Sigmoid colon (tissue), 7 donors: ENCODE measurements around the gene SULT4A1. TPM values are rescaled to one million over a fixed set of nuclear protein-coding genes. Genes with fewer than 3 reads are reported as not detected.

Experiments
- DNase-seq: peaks from one replicate; pipeline ENCODE4 v3.0.0-alpha.2; 2019
- H3K27ac ChIP-seq, 4 donors: fragments of 200-600 bp; sonication (generic); one replicate each; pipeline ENCODE4 v1.5.1; 2016 to 2019; ENCODE audit warnings: mild to moderate bottlenecking in 1 of 4
- H3K27me3 ChIP-seq, 3 donors: fragments of 200-600 bp; sonication (generic); one replicate each; pipeline ENCODE4 v1.5.1; 2019; ENCODE audit warnings: mild to moderate bottlenecking in 1 of 3
- H3K36me3 ChIP-seq, 4 donors: fragments of 200-600 bp; sonication (generic); one replicate each; pipeline ENCODE4 v1.5.1; 2016 to 2019
- H3K4me1 ChIP-seq, 4 donors: fragments of 200-600 bp; sonication (generic); one replicate each; pipeline ENCODE4 v1.5.1; 2017 to 2019
- H3K4me3 ChIP-seq, 4 donors: fragments of 200-600 bp; sonication (generic); one replicate each; pipeline ENCODE4 v1.5.1; 2017 to 2019; ENCODE audit warnings: mild to moderate bottlenecking in 2 of 4, moderate library complexity in 1 of 4
- H3K9me3 ChIP-seq, 4 donors: fragments of 200-600 bp in 3 of 4; sonication (generic) in 3 of 4; one replicate each; pipeline versions ENCODE4 v1.5.1 to v1.6.1; 2013 to 2019
- EP300 ChIP-seq, 4 donors: sonication (generic); formaldehyde crosslinking; IDR thresholded peaks; one replicate each; pipeline ENCODE4 v1.6.1; 2017; ENCODE audit warnings: antibody characterized with exemption in 4 of 4
- POLR2A ChIP-seq, 2 donors: fragments of 450-650 bp; IDR thresholded peaks; one replicate each; pipeline ENCODE4 v1.6.1; 2016; ENCODE audit warnings: antibody characterized with exemption in 2 of 2, mild to moderate bottlenecking in 2 of 2, moderate library complexity in 2 of 2
- POLR2AphosphoS5 ChIP-seq, 4 donors: sonication (generic); formaldehyde crosslinking; IDR thresholded peaks; one replicate each; pipeline ENCODE4 v1.6.1; 2017; ENCODE audit warnings: antibody characterized with exemption in 4 of 4
- WGBS, 2 donors: extraction: QIAGEN DNeasy Blood & Tissue Kit; methylation state at CpG; one replicate each; pipeline ENCODE4 v1.1.7; 2013; 5-methylcytosine and 5-hydroxymethylcytosine counted together
- intact Hi-C: fragments of 100-400 bp; cut with DNase I; formaldehyde crosslinking; loops from one replicate; pipeline ENCODE4 v1.15.1; 2023
- polyA plus RNA-seq, 3 donors: library from polyadenylated mRNA; stranded (reverse); fragments of 200-250 nt; gene quantifications; one replicate each; pipeline ENCODE4 v1.2.3, GENCODE V29; 2013
- total RNA-seq, 4 donors: library from RNA; depleted of rRNA; stranded (reverse); fragments of >200 nt; gene quantifications; one replicate each; pipeline ENCODE4 v1.1.0, GENCODE V29; 2016
- TF ChIP-seq, protein P1 (sequence below), 4 experiments: fragments of 450-650 bp in 3 of 4; fragments of 200-600 bp in 1 of 4; IDR thresholded peaks; one replicate each; pipeline ENCODE4 v1.5.1; 2016 to 2019; ENCODE audit warnings: antibody characterized with exemption in 4 of 4, mild to moderate bottlenecking in 3 of 4, moderate library complexity in 2 of 4
- donor health status: healthy with polysubstance abuse.
- donor health status: Bipolar disorder and iron deficiency.
- donor health status: healthy.

SULT4A1 gene
- total and polyA plus RNA-seq, 7 donors, result 1.3 to 3.9 (median 2.2) TPM; not detected in 2

DNA sequence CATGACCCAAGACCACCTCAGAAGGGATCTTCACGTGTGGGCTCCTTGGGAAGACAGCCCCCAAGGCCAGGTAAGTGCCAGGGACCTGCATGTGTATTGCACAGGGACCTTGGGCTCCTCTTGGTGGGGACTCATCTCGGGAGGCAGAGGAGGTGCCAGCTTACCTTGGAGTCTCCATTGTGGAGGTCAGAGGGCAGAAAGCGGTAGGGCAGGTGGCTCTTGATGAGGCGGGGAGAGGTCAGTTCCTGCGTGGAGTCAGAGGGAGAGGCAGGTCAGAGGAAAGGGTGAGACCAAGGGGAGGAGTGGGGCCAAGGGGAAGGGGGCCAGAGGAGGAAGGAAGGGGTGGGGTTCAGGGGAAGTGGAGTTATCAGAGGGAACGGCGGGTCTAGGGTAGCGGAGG, 22.5 kb downstream of the SULT4A1 start:
- Histone ChIP-seq H3K4me1 (no peaks in the 10 kb centered on the region), H3K27me3 (peaks cover 0 to 10% (median 0%) of the 10 kb centered on the region in 3 donors), H3K4me3 (no peak overlapping the region), H3K9me3 (no peaks in the 10 kb centered on the region), H3K36me3 (no peaks in the 10 kb centered on the region), H3K27ac (no peak overlapping the region)
- WGBS, 2 donors, result 32 to 47% methylated on average over 8 of the region's 8 CpGs
- no peak for TF ChIP-seq POLR2A (IDR thresholded peaks at IDR 0.05)
- TF ChIP-seq POLR2AphosphoS5 (IDR thresholded peaks at IDR 0.05), result no peak
- TF ChIP-seq EP300 (IDR thresholded peaks at IDR 0.05), result no peak
- TF ChIP-seq, protein P1, sequence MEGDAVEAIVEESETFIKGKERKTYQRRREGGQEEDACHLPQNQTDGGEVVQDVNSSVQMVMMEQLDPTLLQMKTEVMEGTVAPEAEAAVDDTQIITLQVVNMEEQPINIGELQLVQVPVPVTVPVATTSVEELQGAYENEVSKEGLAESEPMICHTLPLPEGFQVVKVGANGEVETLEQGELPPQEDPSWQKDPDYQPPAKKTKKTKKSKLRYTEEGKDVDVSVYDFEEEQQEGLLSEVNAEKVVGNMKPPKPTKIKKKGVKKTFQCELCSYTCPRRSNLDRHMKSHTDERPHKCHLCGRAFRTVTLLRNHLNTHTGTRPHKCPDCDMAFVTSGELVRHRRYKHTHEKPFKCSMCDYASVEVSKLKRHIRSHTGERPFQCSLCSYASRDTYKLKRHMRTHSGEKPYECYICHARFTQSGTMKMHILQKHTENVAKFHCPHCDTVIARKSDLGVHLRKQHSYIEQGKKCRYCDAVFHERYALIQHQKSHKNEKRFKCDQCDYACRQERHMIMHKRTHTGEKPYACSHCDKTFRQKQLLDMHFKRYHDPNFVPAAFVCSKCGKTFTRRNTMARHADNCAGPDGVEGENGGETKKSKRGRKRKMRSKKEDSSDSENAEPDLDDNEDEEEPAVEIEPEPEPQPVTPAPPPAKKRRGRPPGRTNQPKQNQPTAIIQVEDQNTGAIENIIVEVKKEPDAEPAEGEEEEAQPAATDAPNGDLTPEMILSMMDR (IDR thresholded peaks at IDR 0.05), result no peak
- intact Hi-C loops, result no loop called here
- DNase-seq, result no peak

DNA sequence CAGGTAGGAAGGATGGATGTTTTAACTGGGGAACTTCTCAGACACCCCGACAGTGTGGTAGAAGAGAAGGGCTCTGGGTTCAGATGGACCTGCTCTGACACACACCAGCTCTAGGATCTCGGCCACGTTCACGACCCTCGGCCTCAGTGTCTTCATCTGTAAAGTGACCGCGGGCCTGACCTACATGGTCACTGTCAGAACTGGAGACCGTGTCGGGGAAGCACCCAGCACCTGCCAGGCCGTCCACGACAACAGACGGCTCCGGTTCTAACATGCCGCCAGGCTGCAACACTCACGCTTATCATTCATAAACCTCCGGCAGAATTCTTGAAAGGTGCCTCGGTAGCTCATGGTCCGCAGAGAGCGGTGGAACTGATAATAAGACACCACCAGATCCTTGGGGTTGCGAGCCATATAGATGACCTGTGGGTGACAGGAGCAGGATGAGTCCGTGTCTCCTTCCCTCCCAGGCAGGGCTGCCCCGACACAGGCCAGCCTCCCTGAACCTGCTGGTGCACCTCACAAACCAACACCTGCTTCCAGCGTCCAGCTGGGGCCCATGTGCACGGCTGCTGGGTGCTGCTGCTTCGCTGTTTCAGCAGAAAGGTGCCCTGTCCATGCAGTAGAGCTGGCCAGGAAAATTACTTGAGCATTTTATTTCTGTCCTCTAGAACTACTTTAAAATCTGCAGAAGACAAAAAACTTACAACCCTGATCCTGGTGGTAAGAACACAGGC, 23.6 kb downstream of the SULT4A1 start:
- Histone ChIP-seq H3K4me1 (no peaks in the 10 kb centered on the region), H3K9me3 (no peaks in the 10 kb centered on the region), H3K4me3 (no peak overlapping the region), H3K36me3 (no peaks in the 10 kb centered on the region), H3K27ac (no peak overlapping the region), H3K27me3 (peaks cover 0 to 13% (median 0%) of the 10 kb centered on the region in 3 donors)
- intact Hi-C loops, result no loop called here
- DNase-seq, result no peak
- 90 to 94% methylated on average over 25 of the region's 25 CpGs for WGBS, 2 donors
- no peak for TF ChIP-seq POLR2AphosphoS5 (IDR thresholded peaks at IDR 0.05)
- TF ChIP-seq POLR2A (IDR thresholded peaks at IDR 0.05), result no peak
- TF ChIP-seq EP300 (IDR thresholded peaks at IDR 0.05), result no peak
- TF ChIP-seq, protein P1 (IDR thresholded peaks at IDR 0.05), result no peak

DNA sequence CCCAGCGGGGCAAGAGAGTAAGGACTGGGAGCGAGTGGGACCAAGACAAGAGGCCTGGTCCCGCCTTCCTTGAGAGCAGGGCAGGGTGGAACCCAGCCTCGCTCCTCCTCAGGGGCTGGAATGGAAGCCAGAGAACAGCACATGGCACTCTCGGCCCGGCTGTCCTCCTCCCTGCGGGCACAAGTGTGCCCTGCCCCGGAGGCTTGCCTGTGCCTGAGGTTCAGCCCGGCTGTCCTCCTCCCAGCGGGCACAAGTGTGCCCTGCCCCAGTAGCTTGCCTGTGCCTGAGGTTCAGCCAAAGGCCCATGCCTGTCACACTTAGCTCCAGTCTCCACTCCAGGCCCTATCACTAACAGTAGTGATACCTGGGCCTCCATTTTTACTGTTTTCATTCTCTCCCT, 24.2 kb downstream of the SULT4A1 start:
- intact Hi-C loops, result no loop called here
- Histone ChIP-seq H3K27me3 (peaks cover 0 to 17% (median 0%) of the 10 kb centered on the region in 3 donors), H3K36me3 (no peaks in the 10 kb centered on the region), H3K9me3 (no peaks in the 10 kb centered on the region), H3K27ac (no peak overlapping the region), H3K4me3 (no peak overlapping the region), H3K4me1 (no peaks in the 10 kb centered on the region)
- TF ChIP-seq EP300 (IDR thresholded peaks at IDR 0.05) (no peak), POLR2A (IDR thresholded peaks at IDR 0.05) (no peak), POLR2AphosphoS5 (IDR thresholded peaks at IDR 0.05) (no peak)
- TF ChIP-seq, protein P1 (IDR thresholded peaks at IDR 0.05), result no peak
- no peak for DNase-seq
- 73 to 88% methylated on average over 10 of the region's 10 CpGs for WGBS, 2 donors

DNA sequence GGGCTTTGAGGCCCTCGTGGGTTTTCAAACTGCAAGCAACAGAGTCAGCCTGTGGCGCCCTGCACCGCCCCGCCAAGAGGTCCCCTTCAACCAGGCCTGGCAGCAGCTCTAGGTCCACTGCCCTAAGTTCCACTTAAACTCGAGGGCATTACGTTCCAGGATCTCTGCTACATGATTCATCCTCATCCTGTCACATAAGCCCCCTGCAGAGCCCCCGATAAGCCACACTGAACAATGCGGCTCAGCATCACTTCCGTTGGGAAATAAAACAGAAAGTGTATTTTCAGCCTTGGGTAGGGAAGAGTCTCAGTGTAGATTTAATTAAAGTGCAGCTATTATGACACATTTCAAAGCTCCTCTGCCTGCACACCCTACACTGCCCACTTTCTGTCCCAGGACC, 24.6 kb downstream of the SULT4A1 start:
- 74 to 77% methylated on average over 9 of the region's 9 CpGs for WGBS, 2 donors
- Histone ChIP-seq H3K4me3 (no peak overlapping the region), H3K27ac (no peak overlapping the region), H3K9me3 (no peaks in the 10 kb centered on the region), H3K36me3 (no peaks in the 10 kb centered on the region), H3K4me1 (no peaks in the 10 kb centered on the region), H3K27me3 (peaks cover 0 to 17% (median 0%) of the 10 kb centered on the region in 3 donors)
- TF ChIP-seq, protein P1 (IDR thresholded peaks at IDR 0.05), result no peak
- TF ChIP-seq POLR2A (IDR thresholded peaks at IDR 0.05), result no peak
- no peak for TF ChIP-seq POLR2AphosphoS5 (IDR thresholded peaks at IDR 0.05)
- no peak for DNase-seq
- intact Hi-C loops, result no loop called here
